Stimulated activated CD4-positive, alpha-beta T cell treated with anti-CD3 and anti-CD28 coated beads, Interleukin-2, amount 100 ng/mL, for 48 hours (primary cell): ENCODE results near the gene AGBL4.

Experiments used
- DNase-seq, 2 donors: peaks; one replicate each; pipeline ENCODE4 v3.0.0-alpha.2; 2020

The AGBL4 gene

GRCh38 chr1:48808496-48808895, 1215.3 kb downstream of the AGBL4 start:
- DNase-seq, result no peak

- DNase-seq, result no peak
Observed at GRCh38 chr1:48807554-48808260, 1216.0 kb downstream of the AGBL4 start.

- no peak for DNase-seq
Observed at GRCh38 chr1:48803474-48803873, 1220.3 kb downstream of the AGBL4 start.

- no peak for DNase-seq
Observed at GRCh38 chr1:48794816-48795215, 1228.9 kb downstream of the AGBL4 start.

- no peak for DNase-seq
Observed at GRCh38 chr1:48793863-48794262, 1229.9 kb downstream of the AGBL4 start.

- DNase-seq, result no peak
Observed at GRCh38 chr1:48792961-48793360, 1230.8 kb downstream of the AGBL4 start.

GRCh38 chr1:48790397-48790796, 1233.4 kb downstream of the AGBL4 start:
- no peak for DNase-seq

GRCh38 chr1:48789903-48790302, 1233.9 kb downstream of the AGBL4 start:
- no peak for DNase-seq

GRCh38 chr1:48785869-48786268, 1237.9 kb downstream of the AGBL4 start:
- DNase-seq, result no peak

- no peak for DNase-seq
Observed at GRCh38 chr1:48784301-48784700, 1239.5 kb downstream of the AGBL4 start.

- DNase-seq, result no peak
Observed at GRCh38 chr1:48777219-48777895, 1246.4 kb downstream of the AGBL4 start.

GRCh38 chr1:48776393-48777218, 1247.1 kb downstream of the AGBL4 start, which contains the start of gene BEND5:
BEND5 (minus strand) TSS chr1:48776891; CDS start chr1:48776831, 60 bp downstream.
- DNase-seq, result peak; percentile 23 to 31

GRCh38 chr1:48775831-48776392, 1247.8 kb downstream of the AGBL4 start:
- DNase-seq, result no peak

- DNase-seq, result no peak
Observed at GRCh38 chr1:48773133-48773532, 1250.6 kb downstream of the AGBL4 start.

- DNase-seq, result no peak
Observed at GRCh38 chr1:48772211-48772610, 1251.5 kb downstream of the AGBL4 start.

- no peak for DNase-seq
Observed at GRCh38 chr1:48771561-48771960, 1252.2 kb downstream of the AGBL4 start.

- DNase-seq, result no peak
Observed at GRCh38 chr1:48767975-48768510, 1255.7 kb downstream of the AGBL4 start.

- no peak for DNase-seq
Observed at GRCh38 chr1:48765335-48765734, 1258.4 kb downstream of the AGBL4 start.

- no peak for DNase-seq
Observed at GRCh38 chr1:48761986-48762385, 1261.8 kb downstream of the AGBL4 start.

- DNase-seq, result no peak
Observed at GRCh38 chr1:48761411-48761810, 1262.3 kb downstream of the AGBL4 start.

- no peak for DNase-seq
Observed at GRCh38 chr1:48760857-48761256, 1262.9 kb downstream of the AGBL4 start.

- DNase-seq, result no peak
Observed at GRCh38 chr1:48758976-48759375, 1264.8 kb downstream of the AGBL4 start.

GRCh38 chr1:48757363-48757762, 1266.4 kb downstream of the AGBL4 start:
- no peak for DNase-seq
